Measurements from ENCODE around the gene TEX264.

TEX264 gene

DNA sequence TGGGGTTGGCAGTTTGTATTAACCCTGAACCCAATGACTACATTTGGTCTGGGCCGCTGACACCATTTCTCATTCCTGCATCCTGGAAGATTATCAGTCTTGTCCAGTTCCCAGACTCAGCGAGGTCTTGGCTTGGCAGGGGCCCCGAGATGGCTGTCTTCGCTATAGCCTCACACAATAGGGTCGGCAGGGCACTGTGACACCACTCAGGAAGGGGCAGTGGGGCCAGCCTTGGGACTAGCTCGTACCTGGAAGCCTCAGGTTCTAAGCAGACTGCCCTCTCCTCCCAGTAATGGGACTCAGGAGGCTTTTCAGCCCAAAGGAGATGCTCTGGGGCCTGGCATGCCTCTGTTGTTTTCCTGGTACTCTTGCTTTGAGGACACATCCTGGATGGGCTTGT lies 9.1 kb downstream of the TEX264 start:
- Histone ChIP-seq H3K4me1 (ENCODE audit: control insufficient read depth, insufficient read depth, low read length) (no peaks in the 10 kb centered on the region), H3K27ac (ENCODE audit: extremely low read depth, low read depth, low read length) (no peak overlapping the region), H3K9me3 (ENCODE audit: control insufficient read depth, insufficient read depth, low read depth, low read length) (no peaks in the 10 kb centered on the region), H3K4me3 (ENCODE audit: low read depth, low read length) (no peak overlapping the region), H3K36me3 (ENCODE audit: control insufficient read depth in 2 of 2, insufficient read depth in 1 of 2, low read length in 2 of 2) (peaks cover 0 to 96% of the 10 kb centered on the region in 2 experiments; a peak in 1 of 3 replicates)
- CTCF ChIA-PET: interaction anchor here (0.6 to 4.5 kb wide), 6 partner anchors 7 to 291 kb away, joined by 3 to 71 read pairs (median 5); partner anchors contain the start of gene DCAF1
- POLR2A ChIA-PET: interaction anchor here (0.7 to 0.8 kb wide), 2 partner anchors 8 to 180 kb away, joined by 3 read pairs; partner anchors contain the start of gene DCAF1
- TF ChIP-seq ZNF558 (tag by site-specific recombination; IDR thresholded peaks at IDR 0.05) (no peak), ZSCAN16 (tag by site-specific recombination; IDR thresholded peaks at IDR 0.05) (no peak)
- TF ChIP-seq, protein P1, sequence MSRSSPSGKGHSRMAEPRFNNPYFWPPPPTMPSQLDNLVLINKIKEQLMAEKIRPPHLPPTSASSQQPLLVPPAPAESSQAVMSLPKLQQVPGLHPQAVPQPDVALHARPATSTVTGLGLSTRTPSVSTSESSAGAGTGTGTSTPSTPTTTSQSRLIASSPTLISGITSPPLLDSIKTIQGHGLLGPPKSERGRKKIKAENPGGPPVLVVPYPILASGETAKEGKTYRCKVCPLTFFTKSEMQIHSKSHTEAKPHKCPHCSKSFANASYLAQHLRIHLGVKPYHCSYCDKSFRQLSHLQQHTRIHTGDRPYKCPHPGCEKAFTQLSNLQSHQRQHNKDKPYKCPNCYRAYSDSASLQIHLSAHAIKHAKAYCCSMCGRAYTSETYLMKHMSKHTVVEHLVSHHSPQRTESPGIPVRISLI (tag by site-specific recombination; IDR thresholded peaks at IDR 0.05): no peak

GRCh38 chr3:51680663-51681230 lies 9.7 kb downstream of the TEX264 start:
- TF ChIP-seq ZBTB17 (tag by site-specific recombination; IDR thresholded peaks at IDR 0.05): no peak
- no peak for TF ChIP-seq ZNF350 (tag by site-specific recombination; IDR thresholded peaks at IDR 0.05)
- TF ChIP-seq ZNF621 (tag by site-specific recombination; IDR thresholded peaks at IDR 0.05): no peak
- TF ChIP-seq ZNF132 (tag by site-specific recombination; IDR thresholded peaks at IDR 0.05; ENCODE audit: borderline replicate concordance): no peak
- no peak for TF ChIP-seq YY1 (tag by site-specific recombination; IDR thresholded peaks at IDR 0.05)
- TF ChIP-seq GLIS1 (tag by site-specific recombination; IDR thresholded peaks at IDR 0.05): peak; percentile 86
- Histone ChIP-seq H3K27ac (ENCODE audit: extremely low read depth, low read depth, low read length) (no peak overlapping the region), H3K4me1 (ENCODE audit: control insufficient read depth, insufficient read depth, low read length) (no peaks in the 10 kb centered on the region), H3K36me3 (ENCODE audit: control insufficient read depth in 2 of 2, insufficient read depth in 1 of 2, low read length in 2 of 2) (peaks cover 0 to 96% of the 10 kb centered on the region in 2 experiments; a peak in 2 of 3 replicates), H3K9me3 (ENCODE audit: control insufficient read depth, insufficient read depth, low read depth, low read length) (no peaks in the 10 kb centered on the region), H3K4me3 (ENCODE audit: low read depth, low read length) (no peak overlapping the region)
- ChIA-PET CTCF (interaction anchor here (0.6 to 4.5 kb wide), 10 partner anchors 8 to 1065 kb away, joined by 3 to 71 read pairs (median 4); partner anchors contain the start of genes DCAF1 and TEX264), POLR2A (interaction anchor here (0.7 kb wide), 1 partner anchor 9 kb away, joined by 3 read pairs; no protein-coding TSS in a partner anchor)

- no peak overlapping the region for H3K4me3 ChIP-seq (ENCODE audit: low read depth, low read length)
- ChIA-PET CTCF (interaction anchor here (0.5 to 4.5 kb wide), 19 partner anchors 8 to 1065 kb away, joined by 3 to 71 read pairs (median 4); partner anchors contain the start of genes DCAF1, RBM15B and TEX264), POLR2A (interaction anchor here (0.5 to 1.4 kb wide), 3 partner anchors 9 to 355 kb away, joined by 3 to 6 read pairs (median 3); no protein-coding TSS in a partner anchor)
- H3K27ac ChIP-seq (ENCODE audit: extremely low read depth, low read depth, low read length): no peak overlapping the region
- no peaks in the 10 kb centered on the region for H3K9me3 ChIP-seq (ENCODE audit: control insufficient read depth, insufficient read depth, low read depth, low read length)
- TF ChIP-seq CTCF (tag by site-specific recombination; IDR thresholded peaks at IDR 0.05): no peak
- 0 out of 2 replicates have a peak, but pooled peaks have one; percentile 47 for TF ChIP-seq KLF1 (tag by site-specific recombination; IDR thresholded peaks at IDR 0.05)
- TF ChIP-seq ZNF350 (tag by site-specific recombination; IDR thresholded peaks at IDR 0.05): no peak
- peak; percentile 94 for TF ChIP-seq ZFHX2 (tag by site-specific recombination; conservative IDR thresholded peaks at IDR 0.05)
- TF ChIP-seq KLF9 (tag by site-specific recombination; IDR thresholded peaks at IDR 0.05; ENCODE audit: low read depth): peak; percentile 73
- TF ChIP-seq ZNF558 (tag by site-specific recombination; IDR thresholded peaks at IDR 0.05): no peak
- TF ChIP-seq EGR2 (tag by site-specific recombination; IDR thresholded peaks at IDR 0.05; ENCODE audit: low read depth): peak; percentile 93
- TF ChIP-seq ZBTB48 (tag by site-specific recombination; IDR thresholded peaks at IDR 0.05): no peak
- TF ChIP-seq ZNF670 (tag by site-specific recombination; IDR thresholded peaks at IDR 0.05; ENCODE audit: low read depth): no peak
- peaks cover 0 to 96% of the 10 kb centered on the region in 2 experiments; a peak in 2 of 3 replicates for H3K36me3 ChIP-seq (ENCODE audit: control insufficient read depth in 2 of 2, insufficient read depth in 1 of 2, low read length in 2 of 2)
- H3K4me1 ChIP-seq (ENCODE audit: control insufficient read depth, insufficient read depth, low read length): no peaks in the 10 kb centered on the region
Measured at GRCh38 chr3:51681453-51681852, 10.4 kb downstream of the TEX264 start.
